ENCODE measurements around the gene ANGPT4. TPM values are rescaled to one million over a fixed set of nuclear protein-coding genes. Genes with fewer than 3 reads are reported as not detected.
A peak's percentile ranks its signal among the peaks of the same experiment; 100 is the strongest.

Gene ANGPT4
- total RNA-seq, 1 experiment from 2014 or later: 0.20 TPM

GRCh38 chr20:944774-945410 is 28.8 kb upstream of the ANGPT4 start:
- ChIA-PET POLR2A (interaction anchor here (0.5 kb wide), 1 partner anchor 116 kb away, joined by 3 read pairs; no protein-coding TSS in a partner anchor), CTCF (interaction anchor here (0.7 to 2.6 kb wide), 6 partner anchors 9 to 60 kb away, joined by 3 to 8 read pairs (median 4); partner anchors contain the start of gene ANGPT4)
- Mint-ChIP-seq H3K27ac (no peak overlapping the region), H3K9me3 (no peaks in the 10 kb centered on the region), H3K4me1 (peaks cover 31% of the 10 kb centered on the region), H3K4me3 (no peak overlapping the region), H3K27me3 (ENCODE audit: low read depth) (peaks cover 4% of the 10 kb centered on the region), H3K36me3 (no peaks in the 10 kb centered on the region)
- DNase-seq (ENCODE audit: low spot score): peak; percentile 36
- peak; percentile 68 for ATAC-seq
- TF ChIP-seq RELA (CRISPR knock-in tag; IDR thresholded peaks at IDR 0.05; ENCODE audit: borderline replicate concordance) (no peak), ZNF263 (CRISPR knock-in tag; IDR thresholded peaks at IDR 0.05; ENCODE audit: low read depth) (no peak), MLX (CRISPR knock-in tag; IDR thresholded peaks at IDR 0.05) (no peak), OVOL2 (CRISPR knock-in tag; IDR thresholded peaks at IDR 0.05; ENCODE audit: borderline replicate concordance) (no peak), ATF3 (CRISPR knock-in tag; conservative IDR thresholded peaks at IDR 0.05) (no peak), ZNF138 (CRISPR knock-in tag; conservative IDR thresholded peaks at IDR 0.05) (no peak), USF1 (CRISPR knock-in tag; IDR thresholded peaks at IDR 0.05) (no peak), ZSCAN18 (CRISPR knock-in tag; IDR thresholded peaks at IDR 0.05) (no peak), AFF4 (CRISPR knock-in tag; IDR thresholded peaks at IDR 0.05; ENCODE audit: borderline replicate concordance) (no peak), ERG (CRISPR knock-in tag; IDR thresholded peaks at IDR 0.05) (no peak), JUN (CRISPR knock-in tag; IDR thresholded peaks at IDR 0.05) (no peak)

- DNase-seq (ENCODE audit: low spot score) (no peak), ATAC-seq (peak; percentile 63)
- CTCF ChIA-PET: interaction anchor here (0.6 to 2.6 kb wide), 8 partner anchors 9 to 117 kb away, joined by 3 to 8 read pairs (median 4); partner anchors contain the start of gene ANGPT4
- POLR2A ChIA-PET: no interaction called here
- peaks cover 31% of the 10 kb centered on the region for H3K4me1 Mint-ChIP-seq
- peaks cover 3% of the 10 kb centered on the region for H3K27me3 Mint-ChIP-seq (ENCODE audit: low read depth)
- H3K9me3 Mint-ChIP-seq: no peaks in the 10 kb centered on the region
- H3K27ac Mint-ChIP-seq: peak overlapping the region; percentile 43; the same call in 1 of the 2 replicates
- no peak overlapping the region for H3K4me3 Mint-ChIP-seq
- no peaks in the 10 kb centered on the region for H3K36me3 Mint-ChIP-seq
- TF ChIP-seq E2F1 (CRISPR knock-in tag; IDR thresholded peaks at IDR 0.05): no peak
- TF ChIP-seq PRDM15 (CRISPR knock-in tag; IDR thresholded peaks at IDR 0.05): no peak
- no peak for TF ChIP-seq OVOL2 (CRISPR knock-in tag; IDR thresholded peaks at IDR 0.05; ENCODE audit: borderline replicate concordance)
- no peak for TF ChIP-seq AFF4 (CRISPR knock-in tag; IDR thresholded peaks at IDR 0.05; ENCODE audit: borderline replicate concordance)
- no peak for TF ChIP-seq ZNF121 (CRISPR knock-in tag; IDR thresholded peaks at IDR 0.05)
- no peak for TF ChIP-seq ELF4 (CRISPR knock-in tag; IDR thresholded peaks at IDR 0.05; ENCODE audit: low read depth)
Measured at GRCh38 chr20:944148-944547, 28.0 kb upstream of the ANGPT4 start.

Data from WTC11 (cell line).